Endothelial cell of umbilical vein (primary cell): ENCODE data around the gene PGGT1B. TPM values are rescaled to one million over a fixed set of nuclear protein-coding genes. Genes with fewer than 3 reads are reported as not detected.

Experiments used
- BruUV-seq: library from RNA; stranded (reverse); fragments of 400-500 nt; replicated peaks from 2 replicates; lab custom pipeline; 2021; lab: Mats Ljungman, UMichigan
- CTCF ChIA-PET: fragments of 300-600, 350-600 bp; sonication (Branson Sonifier 250); formaldehyde crosslinking; loops from one replicate; lab custom pipeline; 2021; ENCODE audit warnings: antibody characterized with exemption, inconsistent platforms; lab: Charles Lee
- POLR2A ChIA-PET: fragments of 300-600, 350-600 bp; sonication (Branson Sonifier 250); formaldehyde crosslinking; loops from one replicate; lab custom pipeline; 2021; ENCODE audit warnings: antibody characterized with exemption, inconsistent platforms; lab: Charles Lee
- DNase-seq: peaks from one replicate; pipeline ENCODE4 v3.0.0-alpha.2; 2011; ENCODE audit warnings: low read depth, low spot score
- FAIRE-seq: peaks from 2 replicates; lab custom pipeline; 2011; peaks lifted over from hg19 to GRCh38; lab: Jason Lieb, UNC
- H2AFZ ChIP-seq: 2 replicates; pipeline ENCODE4 v1.6.0; 2012; ENCODE audit warnings: low read depth, low read length, control low read depth, inconsistent platforms
- H3K27ac ChIP-seq: 2 replicates; pipeline ENCODE4 v1.5.1; 2011; ENCODE audit warnings: low read depth, mild to moderate bottlenecking, control low read depth, low read length, moderate library complexity; ENCODE audit not compliant: insufficient read depth
- H3K27me3 ChIP-seq, 2 experiments: 2 replicates each; pipeline versions ENCODE4 v1.6.0 to v1.6.1; 2011; ENCODE audit warnings: low read length in 2 of 2, mixed read lengths in 1 of 2; ENCODE audit not compliant: control insufficient read depth in 2 of 2, insufficient read depth in 2 of 2
- H3K36me3 ChIP-seq, 2 experiments: 2 replicates in 1 of 2; 3 replicates in 1 of 2; pipeline ENCODE4 v1.5.1; 2011; ENCODE audit warnings: low read length in 2 of 2, mild to moderate bottlenecking in 1 of 2, moderate library complexity in 1 of 2; ENCODE audit not compliant: control insufficient read depth in 2 of 2, insufficient read depth in 2 of 2; ENCODE audit errors: extremely low read depth in 1 of 2
- H3K4me1 ChIP-seq: 3 replicates; pipeline ENCODE4 v1.5.1; 2011; ENCODE audit warnings: mild to moderate bottlenecking, low read length; ENCODE audit not compliant: control insufficient read depth, insufficient read depth; ENCODE audit errors: extremely low read depth
- H3K4me2 ChIP-seq: 2 replicates; pipeline ENCODE4 v1.6.1; 2011; ENCODE audit warnings: low read length, control low read depth, mixed read lengths; ENCODE audit not compliant: insufficient read depth
- H3K4me3 ChIP-seq, 3 experiments: fragments of 200-600 bp in 1 of 3; sonication (generic), shearing (Covaris generic) in 1 of 3; replicated peaks in 1 of 3; 2 replicates each; pipeline ENCODE4 v1.5.1; 2011 to 2016; ENCODE audit warnings: control low read depth in 3 of 3, low read length in 3 of 3, mild to moderate bottlenecking in 2 of 3, inconsistent platforms in 1 of 3, low read depth in 1 of 3, moderate library complexity in 1 of 3; ENCODE audit not compliant: insufficient read depth in 1 of 3
- H3K79me2 ChIP-seq: 2 replicates; pipeline ENCODE4 v1.6.0; 2012; ENCODE audit warnings: low read length, inconsistent platforms; ENCODE audit not compliant: control insufficient read depth, insufficient read depth
- H3K9ac ChIP-seq: replicated peaks from 2 replicates; pipeline ENCODE3; 2011; ENCODE audit warnings: low read length, control low read depth; ENCODE audit not compliant: insufficient read depth; ENCODE audit errors: extremely low read depth
- H3K9me1 ChIP-seq: replicated peaks from 3 replicates; pipeline ENCODE4 v1.6.0; 2011; ENCODE audit warnings: mild to moderate bottlenecking, low read length; ENCODE audit not compliant: control insufficient read depth, insufficient read depth; ENCODE audit errors: extremely low read depth
- H3K9me3 ChIP-seq: replicated peaks from 2 replicates; pipeline ENCODE4 v1.5.1; 2012; ENCODE audit warnings: low read length, inconsistent platforms; ENCODE audit not compliant: control insufficient read depth, insufficient read depth
- H4K20me1 ChIP-seq: replicated peaks from 2 replicates; pipeline ENCODE3; 2011; ENCODE audit warnings: mild to moderate bottlenecking, low read length; ENCODE audit not compliant: control insufficient read depth, insufficient read depth; ENCODE audit errors: extremely low read depth
- CTCF ChIP-seq, 2 donors: IDR thresholded peaks; 1 replicate in 1 of 2; 2 replicates in 1 of 2; pipeline ENCODE4 v1.5.1; 2011; ENCODE audit warnings: low read length in 2 of 2, mild to moderate bottlenecking in 2 of 2, moderate library complexity in 2 of 2, control low read depth in 1 of 2, inconsistent platforms in 1 of 2, low read depth in 1 of 2; ENCODE audit not compliant: insufficient read depth in 1 of 2; ENCODE audit errors: extremely low read depth in 1 of 2
- EZH2 ChIP-seq: IDR thresholded peaks from 2 replicates; pipeline ENCODE4 v1.6.1; 2012; ENCODE audit warnings: borderline replicate concordance, low read depth, mild to moderate bottlenecking, moderate library complexity, low read length, inconsistent platforms; ENCODE audit not compliant: severe bottlenecking
- FOS ChIP-seq: IDR thresholded peaks from 2 replicates; pipeline ENCODE4 v1.6.1; 2011; ENCODE audit warnings: mild to moderate bottlenecking, low read length, moderate library complexity, borderline replicate concordance; ENCODE audit not compliant: insufficient read depth
- JUN ChIP-seq: IDR thresholded peaks from 2 replicates; pipeline ENCODE4 v1.6.1; 2011; ENCODE audit warnings: borderline replicate concordance, low read depth; ENCODE audit not compliant: insufficient read length, insufficient read depth
- MAX ChIP-seq: IDR thresholded peaks from 2 replicates; pipeline ENCODE4 v1.6.1; 2011; ENCODE audit not compliant: insufficient read depth, insufficient read length
- MYC ChIP-seq: IDR thresholded peaks from one replicate; pipeline ENCODE4 v1.6.1; 2011; ENCODE audit warnings: mild to moderate bottlenecking, low read depth, low read length
- POLR2A ChIP-seq: IDR thresholded peaks from 2 replicates; pipeline ENCODE4 v1.6.1; 2012; ENCODE audit warnings: low read depth, mild to moderate bottlenecking, control low read depth, low read length
- POLR2AphosphoS5 ChIP-seq: IDR thresholded peaks from 2 replicates; pipeline ENCODE4 v1.6.1; 2012; ENCODE audit warnings: low read depth, mild to moderate bottlenecking, control low read depth, low read length, moderate library complexity; ENCODE audit not compliant: insufficient read depth
- dilution Hi-C: fragments of 300-500 bp; cut with MboI; formaldehyde crosslinking; loops from one replicate; pipeline ENCODE4 v1.15.0; 2019; ENCODE audit warnings: low sequenced_read_pairs; ENCODE audit not compliant: extremely low pct_ligation_motif_present
- intact Hi-C: fragments of 100-400 bp; cut with micrococcal nuclease; formaldehyde crosslinking; loops from one replicate; pipeline ENCODE4 v1.10.0; 2022
- polyA plus RNA-seq, 4 experiments: library from polyadenylated mRNA; depleted of rRNA in 3 of 4; stranded (reverse) in 3 of 4; unstranded in 1 of 4; fragments of >200 nt; gene quantifications; 2 replicates each; pipeline versions ENCODE4 v1.2.1 to v1.2.3, GENCODE V29; 2011 to 2012; ENCODE audit warnings: missing spikeins in 1 of 4
- total RNA-seq: library from RNA; stranded (reverse); gene quantifications from 2 replicates; pipeline ENCODE4 v1.2.3, GENCODE V29; 2021

PGGT1B gene
- total and polyA plus RNA-seq, 2 donors (not counting 3 experiments of a cell fraction or from before 2014, with no cell fraction given): 2.6 to 42.3 TPM

- peaks cover 0 to 2% of the 10 kb centered on the region in 2 experiments for H3K27me3 ChIP-seq
- no peak for DNase-seq
- no peak for FAIRE-seq
- H3K9me3 ChIP-seq: no peaks in the 10 kb centered on the region
- ChIA-PET CTCF (interaction anchor here (4.2 kb wide), 1 partner anchor 10 kb away, joined by 24 read pairs; no protein-coding TSS in a partner anchor), POLR2A (no interaction called here)
- peaks cover 12% of the 10 kb centered on the region for H3K79me2 ChIP-seq
- H3K4me1 ChIP-seq: peaks cover 9% of the 10 kb centered on the region
- no peaks in the 10 kb centered on the region for H4K20me1 ChIP-seq
- H3K9ac ChIP-seq: no peak overlapping the region
- no peaks in the 10 kb centered on the region for H3K36me3 ChIP-seq
- no peak overlapping the region for H3K4me3 ChIP-seq
- dilution Hi-C loops: no loop called here
- no peak overlapping the region for H3K4me2 ChIP-seq
- BruUV-seq: no TSS peak
- intact Hi-C loops: loop anchor here (5.0 kb wide), 1 partner anchor 543 kb away; the partner anchor contains the start of genes AP3S1 and ATG12
- no peak overlapping the region for H3K27ac ChIP-seq
- no peak overlapping the region for H2AFZ ChIP-seq
- H3K9me1 ChIP-seq: no peaks in the 10 kb centered on the region
- TF ChIP-seq EZH2 (no peak), JUN (no peak), FOS (no peak), CTCF (IDR thresholded peaks at IDR 0.05; ENCODE audit: extremely low read depth in 1 of 2, insufficient read depth in 1 of 2, low read depth in 1 of 2, low read length in 2 of 2) (no peak)
These were observed 36.1 kb upstream of the PGGT1B start for GRCh38 chr5:115298811-115299210.

- Histone ChIP-seq H3K4me2 (peak overlapping the region; percentile 51), H3K4me1 (peaks cover 9% of the 10 kb centered on the region), H3K9ac (no peak overlapping the region), H3K27me3 (peaks cover 0 to 2% of the 10 kb centered on the region in 2 experiments), H3K36me3 (no peaks in the 10 kb centered on the region), H3K4me3 (no peak overlapping the region), H2AFZ (no peak overlapping the region), H4K20me1 (no peaks in the 10 kb centered on the region), H3K9me1 (no peaks in the 10 kb centered on the region), H3K9me3 (no peaks in the 10 kb centered on the region), H3K79me2 (peaks cover 23% of the 10 kb centered on the region), H3K27ac (no peak overlapping the region)
- intact Hi-C loops: loop anchor here (2.0 to 5.0 kb wide), 2 partner anchors 34 to 545 kb away; partner anchors contain the start of genes AP3S1, ATG12 and PGGT1B
- CTCF ChIA-PET: interaction anchor here (1.3 to 4.2 kb wide), 3 partner anchors 12 to 33 kb away, joined by 4 to 24 read pairs (median 6); no protein-coding TSS in a partner anchor
- FAIRE-seq: no peak
- no TSS peak for BruUV-seq
- dilution Hi-C loops: no loop called here
- DNase-seq: peak; percentile 15
- POLR2A ChIA-PET: no interaction called here
- TF ChIP-seq MYC (no peak), FOS (no peak), EZH2 (no peak), POLR2AphosphoS5 (no peak), CTCF (IDR thresholded peaks at IDR 0.05; ENCODE audit: extremely low read depth in 1 of 2, insufficient read depth in 1 of 2, low read depth in 1 of 2, low read length in 2 of 2) (no peak), POLR2A (no peak), MAX (no peak)
These were observed 34.4 kb upstream of the PGGT1B start for GRCh38 chr5:115297031-115297430.
